CD4-positive, alpha-beta T cell treated with Interleukin-17A for 4 hours (primary cell): ENCODE results near the gene TDRD6.

Source experiments
- DNase-seq: peaks from one replicate; pipeline ENCODE4 v3.0.0-alpha.2; 2020; ENCODE audit warnings: mixed read lengths

TDRD6 gene

GRCh38 chr6:46748940-46749503, 61.3 kb downstream of the TDRD6 start:
- no peak for DNase-seq

GRCh38 chr6:46749731-46750130, 62.0 kb downstream of the TDRD6 start:
- no peak for DNase-seq

GRCh38 chr6:46751658-46752057, 64.0 kb downstream of the TDRD6 start:
- DNase-seq, result no peak
